HCT116 (cell line): ENCODE results near the gene ABL1. TPM values are rescaled to one million over a fixed set of nuclear protein-coding genes. Genes with fewer than 3 reads are reported as not detected.

Source experiments
- ATAC-seq: fragments of 200-7000 bp; cut with Tn5 transposase; 2 replicates; pipeline ENCODE4 v1.9.1; 2020; ENCODE audit warnings: mild to moderate bottlenecking, moderate library complexity
- BruUV-seq: library from RNA; stranded (reverse); fragments of 400-500 nt; replicated peaks from 2 replicates; lab custom pipeline; 2021; lab: Mats Ljungman, UMichigan
- CTCF ChIA-PET: fragments of 300-600 bp; sonication (Branson Sonifier 250); formaldehyde crosslinking; loops from one replicate; lab custom pipeline; 2021; ENCODE audit warnings: antibody characterized with exemption; lab: Charles Lee
- POLR2A ChIA-PET: fragments of 300-600, 350-600 bp; sonication (Branson Sonifier 250); formaldehyde crosslinking; loops from one replicate; lab custom pipeline; 2021; ENCODE audit warnings: antibody characterized with exemption; lab: Charles Lee
- RAD21 ChIA-PET, 2 experiments: fragments of 300-600 bp; sonication (Branson Sonifier 250); formaldehyde crosslinking; loops; one replicate each; lab custom pipeline; 2023; ENCODE audit warnings: low total read pairs in 2 of 2; ENCODE audit not compliant: uncharacterized antibody in 2 of 2, unreplicated experiment in 2 of 2, low non-redundant PET in 1 of 2; lab: Charles Lee
- DNase-seq: peaks from one replicate; pipeline ENCODE4 v3.0.0-alpha.2; 2010; ENCODE audit warnings: low read depth, low spot score
- H2AFZ ChIP-seq: fragments of 200-600 bp; shearing (Covaris generic), sonication (generic); 2 replicates; pipeline ENCODE4 v1.6.1; 2017; ENCODE audit warnings: low read depth, mixed run types, mixed read lengths, antibody characterized with exemption, low read length; ENCODE audit not compliant: poor library complexity, severe bottlenecking
- H3K27ac ChIP-seq: 2 replicates; pipeline ENCODE4 v1.5.1; 2012; ENCODE audit warnings: low read depth, low read length
- H3K27me3 ChIP-seq: fragments of 200-600 bp; sonication (generic); 2 replicates; pipeline ENCODE4 v1.6.1; 2016; ENCODE audit warnings: mixed run types, low read length, mixed read lengths; ENCODE audit not compliant: insufficient read depth
- H3K36me3 ChIP-seq, 2 experiments: fragments of 200-500 bp in 1 of 2; fragments of 200-600 bp in 1 of 2; sonication (Bioruptor generic) in 1 of 2; sonication (generic) in 1 of 2; 2 replicates each; pipeline versions ENCODE4 v1.5.1 to v1.6.1; 2014 to 2016; ENCODE audit warnings: low read length in 2 of 2, inconsistent platforms in 1 of 2, mixed read lengths in 1 of 2, mixed run types in 1 of 2; ENCODE audit not compliant: insufficient read depth in 2 of 2, control insufficient read depth in 1 of 2
- H3K4me1 ChIP-seq, 2 experiments: fragments of 200-600 bp in 1 of 2; sonication (generic) in 1 of 2; 2 replicates each; pipeline versions ENCODE4 v1.5.1 to v1.6.1; 2012 to 2017; ENCODE audit warnings: low read length in 2 of 2, inconsistent platforms in 1 of 2, mild to moderate bottlenecking in 1 of 2, mixed read lengths in 1 of 2, mixed run types in 1 of 2, moderate library complexity in 1 of 2; ENCODE audit not compliant: insufficient read depth in 2 of 2, control insufficient read depth in 1 of 2
- H3K4me2 ChIP-seq: fragments of 200-600 bp; sonication (generic); 2 replicates; pipeline ENCODE4 v1.6.1; 2017; ENCODE audit warnings: mixed run types, low read length, mixed read lengths
- H3K4me3 ChIP-seq, 2 experiments: fragments of 200-600 bp in 1 of 2; sonication (generic) in 1 of 2; replicated peaks in 1 of 2; 2 replicates each; pipeline ENCODE4 v1.5.1; 2011 to 2016; ENCODE audit warnings: low read length in 2 of 2, control low read depth in 1 of 2, low read depth in 1 of 2, mild to moderate bottlenecking in 1 of 2, mixed read lengths in 1 of 2, mixed run types in 1 of 2
- H3K79me2 ChIP-seq: fragments of 200-600 bp; sonication (generic); 2 replicates; pipeline ENCODE4 v1.6.1; 2017; ENCODE audit warnings: mild to moderate bottlenecking, mixed run types, low read length, moderate library complexity, mixed read lengths; ENCODE audit not compliant: insufficient read depth
- H3K9ac ChIP-seq: fragments of 200-600 bp; sonication (generic); 2 replicates; pipeline ENCODE4 v1.6.1; 2016; ENCODE audit warnings: low read length, mixed read lengths
- H3K9me2 ChIP-seq: fragments of 200-600 bp; sonication (generic), shearing (Covaris generic); 2 replicates; pipeline ENCODE4 v1.6.1; 2017; ENCODE audit warnings: mixed run types, mild to moderate bottlenecking, moderate library complexity; ENCODE audit not compliant: insufficient read depth
- H3K9me3 ChIP-seq, 2 experiments: fragments of 200-500 bp in 1 of 2; fragments of 200-600 bp in 1 of 2; sonication (Bioruptor generic) in 1 of 2; sonication (generic) in 1 of 2; 2 replicates each; pipeline ENCODE4 v1.6.1; 2014 to 2017; ENCODE audit warnings: low read length in 2 of 2, mixed read lengths in 2 of 2, inconsistent platforms in 1 of 2, low read depth in 1 of 2, mild to moderate bottlenecking in 1 of 2, mixed run types in 1 of 2, moderate library complexity in 1 of 2; ENCODE audit not compliant: control insufficient read depth in 1 of 2, insufficient read depth in 1 of 2
- H4K20me1 ChIP-seq: fragments of 200-600 bp; sonication (generic), shearing (Covaris generic); 2 replicates; pipeline ENCODE4 v1.6.1; 2017; ENCODE audit warnings: mixed run types, mild to moderate bottlenecking, moderate library complexity; ENCODE audit not compliant: insufficient read depth
- CBX3 ChIP-seq: IDR thresholded peaks from 2 replicates; pipeline ENCODE4 v1.6.1; 2012; ENCODE audit warnings: low read depth
- CTCF ChIP-seq, 3 experiments: fragments of 200-600 bp in 1 of 3; sonication (generic) in 1 of 3; IDR thresholded peaks in 2 of 3; conservative IDR thresholded peaks in 1 of 3; 2 replicates each; pipeline ENCODE4 v1.5.1; 2012 to 2017; ENCODE audit warnings: low read depth in 2 of 3, low read length in 2 of 3, antibody characterized with exemption in 1 of 3, borderline replicate concordance in 1 of 3, control low read depth in 1 of 3, mild to moderate bottlenecking in 1 of 3, mixed read lengths in 1 of 3, mixed run types in 1 of 3, moderate library complexity in 1 of 3; ENCODE audit not compliant: insufficient read depth in 1 of 3
- ELF1 ChIP-seq: IDR thresholded peaks from 2 replicates; pipeline ENCODE4 v1.6.1; 2012; ENCODE audit warnings: low read depth, borderline replicate concordance
- EZH2 ChIP-seq: fragments of 200-600 bp; sonication (generic); IDR thresholded peaks from 2 replicates; pipeline ENCODE4 v1.6.1; 2017; ENCODE audit warnings: antibody characterized with exemption, mixed run types
- POLR2A ChIP-seq: IDR thresholded peaks from 2 replicates; pipeline ENCODE4 v1.7.0; 2011; ENCODE audit warnings: borderline replicate concordance; ENCODE audit not compliant: insufficient read depth, insufficient read length; ENCODE audit errors: extremely low read depth
- RAD21 ChIP-seq: IDR thresholded peaks from 2 replicates; pipeline ENCODE4 v1.6.1; 2012; ENCODE audit warnings: low read depth, mild to moderate bottlenecking
- SRF ChIP-seq: IDR thresholded peaks from 2 replicates; pipeline ENCODE4 v1.6.1; 2012; ENCODE audit warnings: low read depth
- TCF7L2 ChIP-seq: IDR thresholded peaks from 2 replicates; pipeline ENCODE4 v1.7.0; 2011; ENCODE audit warnings: borderline replicate concordance, inconsistent platforms; ENCODE audit not compliant: insufficient read depth, insufficient read length; ENCODE audit errors: extremely low read depth
- YY1 ChIP-seq: IDR thresholded peaks from 2 replicates; pipeline ENCODE4 v1.6.1; 2011; ENCODE audit warnings: low read length, low read depth, moderate library complexity, mild to moderate bottlenecking; ENCODE audit not compliant: insufficient replicate concordance; ENCODE audit errors: extremely low read depth
- intact Hi-C: fragments of 100-400 bp; cut with micrococcal nuclease; formaldehyde crosslinking; loops from 2 replicates; pipeline ENCODE4 v1.10.0; 2022
- total RNA-seq: library from RNA; stranded (reverse); gene quantifications from one replicate; pipeline ENCODE4 v1.2.1, GENCODE V29; 2021; ENCODE audit not compliant: unreplicated experiment

ABL1 gene
- total RNA-seq, 1 experiment from 2014 or later = 54.7 TPM

GRCh38 chr9:130866474-130866965, 31.5 kb downstream of the ABL1 start:
- intact Hi-C loops = loop anchor here (1.0 to 5.0 kb wide), 4 partner anchors 75 to 404 kb away; no protein-coding TSS in a partner anchor
- Histone ChIP-seq H3K9ac (no peak overlapping the region), H3K4me2 (no peak overlapping the region), H3K27ac (no peak overlapping the region), H3K79me2 (peaks cover 38% of the 10 kb centered on the region; the same call in 1 of the 2 replicates), H3K4me1 (no peaks in the 10 kb centered on the region), H2AFZ (no peak overlapping the region), H3K36me3 (peaks cover 0 to 4% of the 10 kb centered on the region in 2 experiments; a peak in 1 of 4 replicates), H3K9me2 (no peaks in the 10 kb centered on the region), H3K27me3 (no peaks in the 10 kb centered on the region), H3K4me3 (no peak overlapping the region), H3K9me3 (no peaks in the 10 kb centered on the region), H4K20me1 (no peaks in the 10 kb centered on the region; the same call in 1 of the 2 replicates)
- peak; percentile 55 for TF ChIP-seq SRF
- TF ChIP-seq ELF1 = no peak
- peak; percentile 72 for TF ChIP-seq YY1
- TF ChIP-seq RAD21 = peak; percentile 87
- TF ChIP-seq CTCF (IDR thresholded peaks at IDR 0.05 in 2 of 3, conservative IDR thresholded peaks at IDR 0.05 in 1 of 3; ENCODE audit: borderline replicate concordance in 1 of 3, insufficient read depth in 1 of 3, low read depth in 2 of 3, low read length in 2 of 3) = peak; percentile 98 to 99 (median 99)
- TF ChIP-seq POLR2A = no peak
- TF ChIP-seq TCF7L2 = peak; percentile 21
- TF ChIP-seq EZH2 = no peak
- peak; percentile 65; the same call in 1 of the 2 replicates for TF ChIP-seq CBX3
- POLR2A ChIA-PET = interaction anchor here (1.0 kb wide), 2 partner anchors 60 to 132 kb away, joined by 3 to 4 read pairs; no protein-coding TSS in a partner anchor
- CTCF ChIA-PET = interaction anchor here (0.6 to 4.1 kb wide), 29 partner anchors 8 to 183 kb away, joined by 3 to 88 read pairs (median 4); partner anchors contain the start of gene EXOSC2
- peak; percentile 92 for DNase-seq
- RAD21 ChIA-PET = interaction anchor here (0.5 to 1.6 kb wide), 7 partner anchors 13 to 180 kb away, joined by 3 to 18 read pairs (median 8); no protein-coding TSS in a partner anchor
- peak; percentile 96 for ATAC-seq
- BruUV-seq = no TSS peak
